ENCODE results near the gene WWC1.

WWC1 gene

DNA sequence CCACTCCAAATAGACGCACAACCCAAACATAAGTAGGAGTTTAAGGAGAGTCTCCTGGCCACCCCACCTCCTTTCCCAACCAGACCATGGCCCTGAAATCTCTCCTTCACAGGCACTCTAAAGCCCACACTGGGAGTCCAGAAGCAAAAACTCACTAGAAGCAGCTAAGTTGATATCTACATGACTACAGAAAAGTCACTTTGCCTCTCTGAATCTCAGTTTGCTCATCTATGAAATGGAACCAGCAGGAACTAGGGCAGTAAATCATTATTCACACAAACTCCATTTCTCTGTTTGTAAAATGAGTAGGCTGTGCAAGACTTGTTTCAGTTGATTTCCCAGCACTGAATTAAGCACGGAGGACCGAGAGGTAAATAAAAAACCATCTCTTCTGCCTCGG lies 4.1 kb upstream of the WWC1 start:
- DNase-seq, result no peak
- no peaks in the 10 kb centered on the region for H3K36me3 ChIP-seq (replicated peaks)
- H3K27ac ChIP-seq, result no peak overlapping the region
- no peak overlapping the region for H3K4me3 ChIP-seq (ENCODE audit: low read depth, low read length)
- in situ Hi-C loops (cut with HindIII; ENCODE audit: low pct_ligation_motif_present, low sequenced_read_pairs), result no loop called here
- H3K27me3 ChIP-seq (replicated peaks), result no peaks in the 10 kb centered on the region
- no peak for TF ChIP-seq CTCF (IDR thresholded peaks at IDR 0.05; ENCODE audit: low read depth, low read length, missing control alignments)

DNA sequence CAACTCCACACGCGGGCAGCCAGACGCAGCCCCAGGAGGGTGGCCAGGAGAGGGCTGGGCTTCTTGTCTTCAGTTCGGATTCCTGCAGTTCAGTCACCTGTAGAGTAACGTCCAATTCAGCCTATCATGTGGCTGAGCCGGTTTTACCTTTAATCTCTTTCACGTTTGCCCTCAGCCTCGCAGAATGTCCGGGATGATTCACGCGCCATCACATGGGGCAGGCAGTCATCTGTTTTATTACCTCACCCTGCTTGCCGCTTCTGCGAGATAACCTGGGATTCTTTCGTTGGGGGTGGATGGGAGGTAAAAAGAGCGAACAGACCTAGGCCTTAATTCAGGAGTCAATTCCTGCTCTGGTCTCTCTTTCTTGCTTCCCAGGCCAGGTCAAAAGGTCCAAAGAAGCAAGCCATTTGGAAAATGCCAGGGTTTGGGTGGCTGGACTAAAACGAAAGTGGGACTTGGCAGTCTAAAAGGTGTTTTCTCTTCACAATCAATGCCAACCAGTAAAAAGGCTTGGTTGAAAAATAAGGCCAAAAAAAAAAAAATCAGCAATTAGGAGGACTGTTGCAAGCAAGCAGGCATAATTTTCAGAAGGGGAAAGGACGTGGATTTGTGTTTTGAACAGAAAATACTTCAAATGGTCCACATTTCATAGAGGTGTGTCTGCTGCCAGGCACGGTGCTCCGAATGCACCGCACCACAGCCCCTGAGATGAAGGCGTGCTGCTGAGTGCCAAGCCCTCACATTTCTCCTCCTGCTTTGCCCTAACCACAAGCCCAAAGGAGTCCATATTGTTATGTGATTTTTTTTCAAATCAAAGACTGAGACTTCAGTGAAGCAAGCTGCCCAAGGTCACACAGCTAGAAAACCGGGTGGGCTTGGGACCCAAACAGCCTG lies 2.8 kb upstream of the WWC1 start:
- Histone ChIP-seq H3K27me3 (replicated peaks) (no peaks in the 10 kb centered on the region), H3K36me3 (replicated peaks) (no peaks in the 10 kb centered on the region), H3K27ac (no peak overlapping the region), H3K4me3 (ENCODE audit: low read depth, low read length) (no peak overlapping the region)
- TF ChIP-seq CTCF (IDR thresholded peaks at IDR 0.05; ENCODE audit: low read depth, low read length, missing control alignments), result no peak
- DNase-seq, result no peak
- in situ Hi-C loops (cut with HindIII; ENCODE audit: low pct_ligation_motif_present, low sequenced_read_pairs), result no loop called here

DNA sequence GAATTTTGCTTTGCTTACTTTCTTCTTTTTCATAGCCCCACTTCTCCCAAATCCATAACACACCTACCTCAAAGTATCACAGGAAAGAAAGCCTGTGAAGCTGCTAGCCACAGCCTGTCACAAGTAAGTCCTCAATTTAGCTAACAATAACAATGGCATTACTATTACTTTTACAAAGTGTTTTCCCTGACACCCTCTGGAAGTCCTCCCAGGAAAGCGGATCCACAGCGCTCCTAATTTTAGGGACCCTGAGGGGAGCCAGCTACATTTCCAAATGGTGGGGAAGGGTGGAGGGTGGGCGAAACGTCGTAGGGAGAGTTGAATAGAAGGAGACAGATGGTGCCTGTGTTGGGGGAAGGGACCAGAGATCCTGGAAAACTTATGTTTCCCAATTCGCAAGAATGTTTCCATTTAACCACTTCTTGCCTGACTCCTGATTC lies 523 bp upstream of the WWC1 start:
- in situ Hi-C loops (cut with HindIII; ENCODE audit: low pct_ligation_motif_present, low sequenced_read_pairs), result no loop called here
- no peak overlapping the region for H3K27ac ChIP-seq

DNA sequence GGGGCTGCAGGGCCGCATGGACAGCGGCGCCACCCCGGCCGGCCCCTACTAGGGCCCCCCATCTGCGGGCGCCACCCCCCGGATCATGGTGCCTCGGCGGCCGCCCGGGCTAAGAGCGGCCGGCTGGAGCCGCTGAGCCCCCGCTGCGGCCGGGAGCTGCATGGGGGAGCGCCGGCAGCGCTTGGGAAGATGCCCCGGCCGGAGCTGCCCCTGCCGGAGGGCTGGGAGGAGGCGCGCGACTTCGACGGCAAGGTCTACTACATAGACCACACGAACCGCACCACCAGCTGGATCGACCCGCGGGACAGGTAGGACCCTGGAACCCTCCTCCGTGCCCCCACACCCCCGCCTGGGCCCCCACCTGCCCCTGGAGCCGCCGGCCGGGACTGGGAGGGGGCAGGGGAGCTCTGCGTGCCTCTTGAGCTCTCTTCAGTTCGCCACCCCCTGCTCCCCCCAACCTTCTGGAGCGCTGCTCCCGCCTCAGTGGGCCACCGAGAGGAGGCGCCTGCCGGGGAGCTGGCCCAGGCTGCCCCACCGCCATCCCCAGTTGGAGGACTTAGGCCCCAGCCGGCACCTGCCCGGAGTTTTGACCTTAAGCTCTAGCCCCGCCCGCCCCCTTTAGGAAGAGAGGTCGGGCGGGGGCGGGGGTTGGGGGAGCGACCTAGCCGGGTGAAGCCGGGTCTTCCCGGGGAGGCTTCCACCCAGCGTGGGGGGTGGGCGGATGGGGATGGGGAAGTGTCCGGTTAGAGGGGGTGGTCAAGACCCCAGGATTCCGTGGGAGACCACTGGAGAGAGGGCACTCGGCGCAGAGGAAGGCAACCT lies 730 bp downstream of the WWC1 start:
- peak overlapping the region; percentile 41 for H3K4me3 ChIP-seq (ENCODE audit: low read depth, low read length)
- TF ChIP-seq CTCF (IDR thresholded peaks at IDR 0.05; ENCODE audit: low read depth, low read length, missing control alignments), result peak; percentile 22
- H3K27me3 ChIP-seq (replicated peaks), result no peaks in the 10 kb centered on the region
- no peaks in the 10 kb centered on the region for H3K36me3 ChIP-seq (replicated peaks)
- in situ Hi-C loops (cut with HindIII; ENCODE audit: low pct_ligation_motif_present, low sequenced_read_pairs), result no loop called here
- no peak overlapping the region for H3K27ac ChIP-seq
- DNase-seq, result no peak

More for the DNA sequence above, 523 bp upstream of the WWC1 start:
- Histone ChIP-seq H3K27me3 (replicated peaks) (no peaks in the 10 kb centered on the region), H3K4me3 (ENCODE audit: low read depth, low read length) (peak overlapping the region; percentile 57), H3K36me3 (replicated peaks) (no peaks in the 10 kb centered on the region)
- no peak for TF ChIP-seq CTCF (IDR thresholded peaks at IDR 0.05; ENCODE audit: low read depth, low read length, missing control alignments)
- DNase-seq, result no peak

DNA sequence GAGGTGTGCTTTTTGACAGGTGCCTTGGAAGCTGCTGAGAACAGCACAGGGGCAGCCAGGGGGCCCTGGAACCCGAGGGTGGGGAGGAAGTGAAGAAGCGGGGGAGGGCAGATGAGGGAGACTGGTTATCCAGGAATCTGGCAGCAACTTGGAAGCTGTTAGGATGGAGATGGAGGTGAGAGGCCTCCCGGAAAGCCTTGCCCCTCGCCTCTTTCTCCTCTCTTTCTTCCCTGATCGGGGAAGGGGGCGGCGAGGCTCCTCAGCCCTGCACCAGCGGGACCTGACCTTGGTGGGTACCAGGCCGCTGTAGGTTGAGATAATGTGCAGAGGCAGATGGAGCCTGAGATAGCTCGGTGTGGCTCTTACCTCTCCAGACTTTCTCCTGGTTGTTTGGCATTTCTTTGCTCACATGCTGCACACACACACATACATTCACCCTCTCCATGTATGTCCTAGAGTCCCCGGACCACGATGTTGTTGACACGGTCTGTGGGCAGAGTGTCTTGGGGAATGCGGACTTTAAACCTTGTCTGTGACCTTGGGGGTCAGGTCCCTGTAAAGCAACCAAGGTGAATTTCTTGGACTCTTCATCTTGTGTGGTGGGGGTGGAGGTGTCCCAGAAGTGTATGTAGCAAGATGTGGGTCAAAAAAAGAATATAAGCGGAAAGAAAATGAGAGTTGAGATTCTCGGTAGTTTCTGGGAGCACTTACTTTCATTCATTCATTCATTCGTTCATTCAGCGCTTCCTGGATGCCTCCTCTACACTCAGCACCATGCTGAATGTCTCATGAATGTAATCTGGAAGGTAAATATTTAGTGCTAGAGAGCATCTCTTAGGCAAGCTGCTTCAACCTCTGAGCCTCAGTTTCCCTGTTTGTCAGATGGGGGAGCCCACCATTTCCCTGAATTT lies 1.6 kb downstream of the WWC1 start:
- DNase-seq, result no peak
- TF ChIP-seq CTCF (IDR thresholded peaks at IDR 0.05; ENCODE audit: low read depth, low read length, missing control alignments), result no peak
- in situ Hi-C loops (cut with HindIII; ENCODE audit: low pct_ligation_motif_present, low sequenced_read_pairs), result no loop called here
- Histone ChIP-seq H3K27me3 (replicated peaks) (no peaks in the 10 kb centered on the region), H3K27ac (no peak overlapping the region), H3K36me3 (replicated peaks) (no peaks in the 10 kb centered on the region), H3K4me3 (ENCODE audit: low read depth, low read length) (no peak overlapping the region)

Data from brain microvascular endothelial cell (primary cell).